ENCODE results near the gene HBS1L. TPM values are rescaled to one million over a fixed set of nuclear protein-coding genes. Genes with fewer than 3 reads are reported as not detected.

Gene HBS1L
- total RNA-seq, 4 donors from 2014 or later, result 52.8 to 87.1 (median 70.7) TPM

DNA sequence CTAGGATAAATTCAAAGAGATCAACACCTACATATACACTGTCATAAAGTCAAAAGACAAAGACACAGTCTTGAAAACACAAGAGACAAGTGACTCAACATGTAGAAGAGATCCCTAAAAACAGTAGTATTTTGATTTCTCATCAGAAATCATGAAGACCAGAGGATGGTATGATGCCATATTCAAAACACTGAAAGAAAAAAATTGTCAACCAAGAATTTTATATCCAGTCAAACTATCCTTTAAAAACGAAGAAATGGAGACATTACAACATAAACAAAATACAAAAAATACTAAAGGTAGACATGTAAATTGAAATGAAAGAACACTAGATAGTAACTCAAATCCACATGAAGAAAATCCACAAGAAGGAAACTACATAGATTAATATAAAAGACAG, 27.3 kb upstream of the HBS1L start:
- Histone ChIP-seq H3K36me3 (no peaks in the 10 kb centered on the region), H3K27me3 (no peaks in the 10 kb centered on the region), H3K9me3 (no peaks in the 10 kb centered on the region), H3K4me3 (replicated peaks in 1 of 3) (no peak overlapping the region), H3K27ac (no peak overlapping the region), H3K4me1 (no peaks in the 10 kb centered on the region)
- 81 to 88% methylated on average over 1 of the region's 1 CpG for WGBS, 2 donors
- TF ChIP-seq, protein P1, sequence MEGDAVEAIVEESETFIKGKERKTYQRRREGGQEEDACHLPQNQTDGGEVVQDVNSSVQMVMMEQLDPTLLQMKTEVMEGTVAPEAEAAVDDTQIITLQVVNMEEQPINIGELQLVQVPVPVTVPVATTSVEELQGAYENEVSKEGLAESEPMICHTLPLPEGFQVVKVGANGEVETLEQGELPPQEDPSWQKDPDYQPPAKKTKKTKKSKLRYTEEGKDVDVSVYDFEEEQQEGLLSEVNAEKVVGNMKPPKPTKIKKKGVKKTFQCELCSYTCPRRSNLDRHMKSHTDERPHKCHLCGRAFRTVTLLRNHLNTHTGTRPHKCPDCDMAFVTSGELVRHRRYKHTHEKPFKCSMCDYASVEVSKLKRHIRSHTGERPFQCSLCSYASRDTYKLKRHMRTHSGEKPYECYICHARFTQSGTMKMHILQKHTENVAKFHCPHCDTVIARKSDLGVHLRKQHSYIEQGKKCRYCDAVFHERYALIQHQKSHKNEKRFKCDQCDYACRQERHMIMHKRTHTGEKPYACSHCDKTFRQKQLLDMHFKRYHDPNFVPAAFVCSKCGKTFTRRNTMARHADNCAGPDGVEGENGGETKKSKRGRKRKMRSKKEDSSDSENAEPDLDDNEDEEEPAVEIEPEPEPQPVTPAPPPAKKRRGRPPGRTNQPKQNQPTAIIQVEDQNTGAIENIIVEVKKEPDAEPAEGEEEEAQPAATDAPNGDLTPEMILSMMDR (IDR thresholded peaks at IDR 0.05), result no peak
- no peak for TF ChIP-seq POLR2A (IDR thresholded peaks at IDR 0.05)
- no peak for DNase-seq
- intact Hi-C loops (cut with DNase I), result no loop called here

DNA sequence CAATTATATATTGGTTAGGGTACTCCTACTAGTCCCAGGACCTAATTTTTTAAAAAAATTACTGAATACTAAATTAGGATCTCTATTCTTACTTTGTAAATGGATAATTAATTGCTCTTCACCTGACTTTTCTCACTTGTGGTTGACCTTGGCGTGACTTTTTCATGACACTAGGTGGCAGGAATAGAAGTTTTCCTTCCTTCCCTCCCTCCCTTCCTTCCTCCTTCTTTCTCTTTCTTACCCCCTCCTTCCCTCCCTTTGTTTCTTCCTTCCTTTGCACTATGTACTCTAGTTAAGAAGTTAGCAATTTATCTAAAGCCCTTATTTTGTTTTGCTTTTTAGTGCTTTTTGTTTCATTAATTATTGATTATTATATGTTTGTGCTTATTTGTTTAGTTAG, 20.4 kb upstream of the HBS1L start:
- no peak for TF ChIP-seq POLR2A (IDR thresholded peaks at IDR 0.05)
- TF ChIP-seq, protein P1 (IDR thresholded peaks at IDR 0.05), result no peak
- 62 to 83% methylated on average over 1 of the region's 1 CpG for WGBS, 2 donors
- Histone ChIP-seq H3K4me3 (replicated peaks in 1 of 3) (no peak overlapping the region), H3K27me3 (no peaks in the 10 kb centered on the region), H3K9me3 (no peaks in the 10 kb centered on the region), H3K4me1 (no peaks in the 10 kb centered on the region), H3K27ac (no peak overlapping the region), H3K36me3 (no peaks in the 10 kb centered on the region)
- intact Hi-C loops (cut with DNase I), result no loop called here
- no peak for DNase-seq

DNA sequence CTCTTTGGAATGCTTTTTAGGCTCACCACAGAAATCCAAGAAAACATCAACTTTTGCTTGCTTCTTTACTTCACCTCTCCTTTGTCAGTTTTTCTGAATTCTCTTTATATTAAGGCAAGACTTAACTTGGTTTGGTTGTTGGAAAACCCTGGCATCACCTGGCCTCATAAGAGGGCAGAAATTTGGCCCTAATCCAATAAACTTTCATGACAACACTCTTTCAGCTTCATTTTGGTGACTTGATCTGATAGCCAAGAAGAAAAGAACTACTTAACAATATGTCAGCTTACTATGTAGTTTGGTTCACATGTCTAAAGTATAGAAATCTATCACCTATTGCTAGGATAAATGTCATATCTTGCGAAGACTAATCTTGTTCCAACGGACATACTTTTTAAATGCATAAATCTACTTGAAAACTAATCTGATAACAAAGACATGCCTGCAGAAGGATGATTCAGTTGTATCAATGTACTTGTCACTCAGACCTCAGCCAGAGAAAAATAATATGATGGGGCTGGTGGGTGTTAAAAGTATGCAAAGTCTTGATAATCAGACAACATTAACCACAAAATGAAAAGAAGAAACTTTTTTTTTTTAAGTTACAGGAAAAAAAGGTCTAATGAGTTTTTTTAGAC, 19.3 kb upstream of the HBS1L start:
- no peaks in the 10 kb centered on the region for H3K27me3 ChIP-seq
- intact Hi-C loops (cut with DNase I), result no loop called here
- no peaks in the 10 kb centered on the region for H3K36me3 ChIP-seq
- no peak overlapping the region for H3K27ac ChIP-seq
- H3K9me3 ChIP-seq, result no peaks in the 10 kb centered on the region
- no peak overlapping the region for H3K4me3 ChIP-seq (replicated peaks in 1 of 3)
- no peak for DNase-seq
- TF ChIP-seq, protein P1 (IDR thresholded peaks at IDR 0.05), result no peak
- no peak for TF ChIP-seq POLR2A (IDR thresholded peaks at IDR 0.05)
- WGBS, 2 donors, result 87 to 91% methylated on average over 2 of the region's 2 CpGs
- no peaks in the 10 kb centered on the region for H3K4me1 ChIP-seq

DNA sequence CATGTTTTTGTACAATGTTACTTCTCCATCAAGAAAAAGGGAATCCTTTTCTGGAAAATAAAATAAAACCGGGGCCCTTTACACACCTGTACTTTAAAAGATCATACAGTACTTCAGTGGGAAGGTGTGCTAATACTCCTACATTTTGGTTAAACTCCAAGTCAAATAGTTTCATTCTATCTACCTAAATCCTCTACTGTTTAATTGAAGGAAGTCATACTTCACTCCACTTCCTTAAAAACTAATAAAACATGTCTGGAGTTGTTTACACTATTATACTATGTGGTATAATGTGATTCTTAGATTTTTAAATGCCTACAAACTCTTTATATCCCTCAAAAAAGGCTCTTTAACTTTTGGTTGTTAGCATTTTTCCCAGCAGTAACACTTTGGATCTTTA, 18.6 kb upstream of the HBS1L start:
- Histone ChIP-seq H3K9me3 (no peaks in the 10 kb centered on the region), H3K27me3 (no peaks in the 10 kb centered on the region), H3K36me3 (no peaks in the 10 kb centered on the region), H3K4me1 (no peaks in the 10 kb centered on the region), H3K27ac (no peak overlapping the region), H3K4me3 (replicated peaks in 1 of 3) (no peak overlapping the region)
- intact Hi-C loops (cut with DNase I), result no loop called here
- TF ChIP-seq POLR2A (IDR thresholded peaks at IDR 0.05), result no peak
- TF ChIP-seq, protein P1 (IDR thresholded peaks at IDR 0.05), result no peak
- WGBS, 2 donors, result 94% methylated on average over 1 of the region's 1 CpG
- no peak for DNase-seq

DNA sequence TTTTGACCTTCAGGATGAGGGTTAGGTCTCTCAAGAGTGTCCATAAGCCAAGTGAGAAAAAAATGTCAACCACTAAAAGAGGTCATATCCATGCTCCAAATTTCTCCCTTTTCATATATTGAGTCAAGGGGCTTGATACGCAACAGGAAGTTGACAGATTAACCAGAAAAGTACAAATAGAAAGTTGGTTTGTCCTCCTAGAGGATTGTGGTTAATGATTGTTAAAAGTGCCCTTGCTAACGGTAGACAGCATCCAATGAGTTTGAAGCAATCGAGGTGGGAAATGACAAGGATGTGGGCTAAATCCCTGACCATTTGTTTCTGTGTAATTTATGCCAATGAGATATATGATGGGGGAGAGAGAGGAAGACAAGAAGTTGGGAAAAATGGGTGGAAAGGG, 18.1 kb upstream of the HBS1L start:
- no peaks in the 10 kb centered on the region for H3K9me3 ChIP-seq
- no peaks in the 10 kb centered on the region for H3K36me3 ChIP-seq
- no peaks in the 10 kb centered on the region for H3K27me3 ChIP-seq
- no peaks in the 10 kb centered on the region for H3K4me1 ChIP-seq
- WGBS, 2 donors, result 82 to 85% methylated on average over 3 of the region's 3 CpGs
- no peak for DNase-seq
- H3K4me3 ChIP-seq (replicated peaks in 1 of 3), result no peak overlapping the region
- no peak for TF ChIP-seq POLR2A (IDR thresholded peaks at IDR 0.05)
- TF ChIP-seq, protein P1 (IDR thresholded peaks at IDR 0.05), result no peak
- intact Hi-C loops (cut with DNase I), result no loop called here
- no peak overlapping the region for H3K27ac ChIP-seq

Measured in thyroid gland (tissue), 4 donors.